GM23338 (cell line): ENCODE results near the gene FAAP100. TPM values are rescaled to one million over a fixed set of nuclear protein-coding genes. Genes with fewer than 3 reads are reported as not detected.
A peak's percentile ranks its signal among the peaks of the same experiment; 100 is the strongest.

Experiments used
- ATAC-seq: fragments of 200-7000 bp; cut with Tn5 transposase; 3 replicates; pipeline ENCODE4 v1.9.1; 2020
- DNase-seq: peaks from one replicate; pipeline ENCODE4 v3.0.0-alpha.2; 2015; ENCODE audit warnings: low spot score
- H2AFZ ChIP-seq: fragments of 200-600 bp; sonication (generic); 2 replicates; pipeline ENCODE4 v1.8.0; 2016; ENCODE audit warnings: antibody characterized with exemption, mild to moderate bottlenecking, moderate library complexity
- H3F3A ChIP-seq: fragments of 200-600 bp; sonication (generic); replicated peaks from 2 replicates; pipeline ENCODE4 v1.8.0; 2017; ENCODE audit warnings: antibody characterized with exemption, mixed run types, low read depth
- H3K27ac ChIP-seq: fragments of 200-600 bp; sonication (generic); 2 replicates; pipeline ENCODE4 v1.6.1; 2016; ENCODE audit warnings: low read depth
- H3K27me3 ChIP-seq: fragments of 200-600 bp; sonication (generic); 2 replicates; pipeline ENCODE4 v1.8.0; 2016; ENCODE audit warnings: mild to moderate bottlenecking, mixed run types, moderate library complexity; ENCODE audit not compliant: insufficient read depth
- H3K36me3 ChIP-seq: fragments of 200-600 bp; sonication (generic); 2 replicates; pipeline ENCODE4 v1.8.0; 2016; ENCODE audit warnings: mild to moderate bottlenecking; ENCODE audit not compliant: insufficient read depth
- H3K4me1 ChIP-seq: fragments of 200-600 bp; sonication (generic); 2 replicates; pipeline ENCODE4 v1.8.0; 2016; ENCODE audit warnings: mild to moderate bottlenecking, moderate library complexity; ENCODE audit not compliant: insufficient read depth
- H3K4me2 ChIP-seq: fragments of 200-600 bp; sonication (generic); 2 replicates; pipeline ENCODE4 v1.7.1; 2017; ENCODE audit warnings: mixed run types
- H3K4me3 ChIP-seq: fragments of 200-600 bp; sonication (generic); 2 replicates; pipeline ENCODE4 v1.6.1; 2016; ENCODE audit warnings: mixed run types
- H3K79me2 ChIP-seq: fragments of 200-600 bp; sonication (generic); replicated peaks from 2 replicates; pipeline ENCODE4 v1.8.0; 2017; ENCODE audit warnings: mild to moderate bottlenecking; ENCODE audit not compliant: insufficient read depth
- H3K9me2 ChIP-seq: fragments of 200-600 bp; sonication (generic); 2 replicates; pipeline ENCODE4 v1.8.0; 2017; ENCODE audit not compliant: insufficient read depth
- H4K20me1 ChIP-seq: fragments of 200-600 bp; sonication (generic); replicated peaks from 2 replicates; pipeline ENCODE4 v1.8.0; 2017; ENCODE audit warnings: mild to moderate bottlenecking; ENCODE audit not compliant: insufficient read depth
- H3K27ac Mint-ChIP-seq: 2 replicates; pipeline ENCODE4 v1.8.0; 2020; ENCODE audit warnings: inconsistent platforms, mild to moderate bottlenecking, moderate library complexity, mixed read lengths
- H3K27me3 Mint-ChIP-seq: 3 replicates; pipeline ENCODE4 v1.8.0; 2022; ENCODE audit warnings: low read depth, mild to moderate bottlenecking, moderate library complexity, mixed read lengths, inconsistent platforms; ENCODE audit not compliant: insufficient read depth, poor library complexity
- H3K36me3 Mint-ChIP-seq: 3 replicates; pipeline ENCODE4 v1.8.0; 2021; ENCODE audit warnings: low read depth, mild to moderate bottlenecking, inconsistent platforms, moderate library complexity, mixed read lengths
- H3K4me1 Mint-ChIP-seq: 3 replicates; pipeline ENCODE4 v1.8.0; 2020; ENCODE audit warnings: mild to moderate bottlenecking, inconsistent platforms, mixed read lengths
- H3K4me3 Mint-ChIP-seq: 3 replicates; pipeline ENCODE4 v1.8.0; 2021; ENCODE audit warnings: moderate library complexity, mild to moderate bottlenecking, inconsistent platforms, mixed read lengths
- H3K9me3 Mint-ChIP-seq: 3 replicates; pipeline ENCODE4 v1.8.0; 2020; ENCODE audit warnings: moderate library complexity, mild to moderate bottlenecking, inconsistent platforms, mixed read lengths
- CREB1 ChIP-seq: fragments of 250-450 bp; sonication (Bioruptor Pico); IDR thresholded peaks from 2 replicates; pipeline ENCODE4 v1.5.0; 2020; ENCODE audit warnings: low read depth, mild to moderate bottlenecking, moderate library complexity
- EZH2 ChIP-seq: fragments of 200-600 bp; sonication (generic); IDR thresholded peaks from one replicate; pipeline ENCODE4 v1.8.0; 2017; ENCODE audit warnings: antibody characterized with exemption, mild to moderate bottlenecking, low read depth; ENCODE audit not compliant: unreplicated experiment
- EZH2phosphoT487 ChIP-seq: fragments of 200-600 bp; sonication (generic); IDR thresholded peaks from one replicate; pipeline ENCODE4 v1.8.1; 2018; ENCODE audit warnings: antibody characterized with exemption; ENCODE audit not compliant: unreplicated experiment
- JUNB ChIP-seq: IDR thresholded peaks from one replicate; pipeline ENCODE4 v1.6.1; 2016; ENCODE audit warnings: antibody characterized with exemption; ENCODE audit not compliant: unreplicated experiment
- NANOG ChIP-seq: IDR thresholded peaks from 2 replicates; pipeline ENCODE4 v1.6.1; 2016; ENCODE audit warnings: antibody characterized with exemption, borderline replicate concordance
- POLR2AphosphoS5 ChIP-seq: IDR thresholded peaks from 2 replicates; pipeline ENCODE4 v1.6.1; 2016; ENCODE audit warnings: antibody characterized with exemption, low read depth
- STAT1 ChIP-seq: IDR thresholded peaks from one replicate; pipeline ENCODE4 v1.6.1; 2016; ENCODE audit warnings: antibody characterized with exemption; ENCODE audit not compliant: unreplicated experiment
- ZNF114 ChIP-seq: fragments of 250-450 bp; sonication (Bioruptor Pico); IDR thresholded peaks from 2 replicates; pipeline ENCODE4 v1.5.0; 2020; ENCODE audit warnings: mild to moderate bottlenecking, moderate library complexity
- ZNF331 ChIP-seq: fragments of 250-450 bp; sonication (Bioruptor Pico); IDR thresholded peaks from 2 replicates; pipeline ENCODE4 v1.5.0; 2020; ENCODE audit warnings: low read depth, mild to moderate bottlenecking, moderate library complexity
- polyA plus RNA-seq: library from polyadenylated mRNA; unstranded; fragments of >200 nt; fragmentation: Nextera tagmentation; extraction: Ambion mirVana; gene quantifications from 2 replicates; pipeline ENCODE4 v1.2.1, GENCODE V29; 2016
- total RNA-seq: library from RNA; depleted of rRNA; stranded (reverse); fragments of >200 nt; shearing (Covaris generic); gene quantifications from 2 replicates; pipeline ENCODE4 v1.2.3, GENCODE V29; 2014
- TF ChIP-seq, protein P1 (sequence below): IDR thresholded peaks from one replicate; pipeline ENCODE4 v1.6.1; 2018; ENCODE audit warnings: antibody characterized with exemption; ENCODE audit not compliant: unreplicated experiment
- TF ChIP-seq, protein P2 (sequence below), 2 experiments: fragments of 200-600 bp in 1 of 2; sonication (generic) in 1 of 2; conservative IDR thresholded peaks; 2 replicates each; pipeline versions ENCODE4 v1.5.1 to v1.6.1; 2016 to 2017; ENCODE audit warnings: antibody characterized with exemption in 2 of 2, low read depth in 2 of 2, mild to moderate bottlenecking in 2 of 2, moderate library complexity in 1 of 2
- TF ChIP-seq, protein P3 (sequence below): IDR thresholded peaks from 2 replicates; pipeline ENCODE4 v1.6.1; 2016; ENCODE audit warnings: antibody characterized with exemption

Gene FAAP100
- total and polyA plus RNA-seq, 2 experiments from 2014 or later = 16.0 to 50.5 TPM

DNA sequence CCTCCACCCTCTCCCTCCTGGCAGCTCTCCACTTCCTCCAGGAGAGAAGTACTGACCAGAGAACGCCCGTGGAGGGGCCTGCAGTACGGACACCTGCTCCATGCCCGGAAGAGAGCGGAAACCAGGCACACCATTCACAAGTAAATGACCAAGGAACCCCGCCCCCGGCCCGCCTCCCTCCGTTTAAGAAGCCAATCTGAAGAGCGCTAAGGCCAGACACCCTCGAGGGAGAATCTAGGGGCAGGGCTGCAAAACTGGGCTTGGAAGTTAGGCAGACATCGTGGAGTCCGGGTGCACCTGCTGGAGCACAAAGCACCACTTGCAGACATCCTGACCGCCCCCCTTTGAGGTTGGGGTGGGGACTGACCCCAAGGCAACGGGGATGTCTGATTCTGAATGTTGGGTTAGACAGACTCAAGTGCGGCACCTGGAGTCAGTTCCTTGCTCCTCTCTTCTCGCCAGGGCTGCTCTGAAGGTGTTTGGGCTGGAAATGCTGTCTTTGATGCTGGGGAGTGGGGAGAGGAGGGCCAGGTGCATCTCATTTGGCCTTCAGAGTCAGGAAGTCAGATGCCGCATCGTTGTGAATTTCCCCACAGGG lies 964 bp upstream of the FAAP100 start:
- ATAC-seq (peak; percentile 76), DNase-seq (peak; percentile 98)
- Histone ChIP-seq H3K36me3 (no peaks in the 10 kb centered on the region; the same call in 1 of the 2 replicates), H4K20me1 (no peaks in the 10 kb centered on the region; the same call in 1 of the 2 replicates), H3K4me2 (peak overlapping the region; percentile 97), H3K27ac (peak overlapping the region; percentile 89), H2AFZ (peak overlapping the region; percentile 83; the same call in 1 of the 2 replicates), H3F3A (peaks cover 15% of the 10 kb centered on the region), H3K79me2 (peaks cover 23% of the 10 kb centered on the region), H3K27me3 (no peaks in the 10 kb centered on the region), H3K4me1 (peaks cover 8% of the 10 kb centered on the region; the same call in 1 of the 2 replicates), H3K4me3 (peak overlapping the region; percentile 99), H3K9me2 (no peaks in the 10 kb centered on the region)
- no peaks in the 10 kb centered on the region for H3K9me3 Mint-ChIP-seq
- H3K27ac Mint-ChIP-seq = peak overlapping the region; percentile 94
- H3K4me3 Mint-ChIP-seq = peak overlapping the region; percentile 89
- H3K36me3 Mint-ChIP-seq = peaks cover 41% of the 10 kb centered on the region
- TF ChIP-seq POLR2AphosphoS5 = peak; percentile 75
- TF ChIP-seq, protein P1, sequence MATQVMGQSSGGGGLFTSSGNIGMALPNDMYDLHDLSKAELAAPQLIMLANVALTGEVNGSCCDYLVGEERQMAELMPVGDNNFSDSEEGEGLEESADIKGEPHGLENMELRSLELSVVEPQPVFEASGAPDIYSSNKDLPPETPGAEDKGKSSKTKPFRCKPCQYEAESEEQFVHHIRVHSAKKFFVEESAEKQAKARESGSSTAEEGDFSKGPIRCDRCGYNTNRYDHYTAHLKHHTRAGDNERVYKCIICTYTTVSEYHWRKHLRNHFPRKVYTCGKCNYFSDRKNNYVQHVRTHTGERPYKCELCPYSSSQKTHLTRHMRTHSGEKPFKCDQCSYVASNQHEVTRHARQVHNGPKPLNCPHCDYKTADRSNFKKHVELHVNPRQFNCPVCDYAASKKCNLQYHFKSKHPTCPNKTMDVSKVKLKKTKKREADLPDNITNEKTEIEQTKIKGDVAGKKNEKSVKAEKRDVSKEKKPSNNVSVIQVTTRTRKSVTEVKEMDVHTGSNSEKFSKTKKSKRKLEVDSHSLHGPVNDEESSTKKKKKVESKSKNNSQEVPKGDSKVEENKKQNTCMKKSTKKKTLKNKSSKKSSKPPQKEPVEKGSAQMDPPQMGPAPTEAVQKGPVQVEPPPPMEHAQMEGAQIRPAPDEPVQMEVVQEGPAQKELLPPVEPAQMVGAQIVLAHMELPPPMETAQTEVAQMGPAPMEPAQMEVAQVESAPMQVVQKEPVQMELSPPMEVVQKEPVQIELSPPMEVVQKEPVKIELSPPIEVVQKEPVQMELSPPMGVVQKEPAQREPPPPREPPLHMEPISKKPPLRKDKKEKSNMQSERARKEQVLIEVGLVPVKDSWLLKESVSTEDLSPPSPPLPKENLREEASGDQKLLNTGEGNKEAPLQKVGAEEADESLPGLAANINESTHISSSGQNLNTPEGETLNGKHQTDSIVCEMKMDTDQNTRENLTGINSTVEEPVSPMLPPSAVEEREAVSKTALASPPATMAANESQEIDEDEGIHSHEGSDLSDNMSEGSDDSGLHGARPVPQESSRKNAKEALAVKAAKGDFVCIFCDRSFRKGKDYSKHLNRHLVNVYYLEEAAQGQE = no peak
- peaks cover 20% of the 10 kb centered on the region for H3K27me3 Mint-ChIP-seq
- H3K4me1 Mint-ChIP-seq = peaks cover 22% of the 10 kb centered on the region

DNA sequence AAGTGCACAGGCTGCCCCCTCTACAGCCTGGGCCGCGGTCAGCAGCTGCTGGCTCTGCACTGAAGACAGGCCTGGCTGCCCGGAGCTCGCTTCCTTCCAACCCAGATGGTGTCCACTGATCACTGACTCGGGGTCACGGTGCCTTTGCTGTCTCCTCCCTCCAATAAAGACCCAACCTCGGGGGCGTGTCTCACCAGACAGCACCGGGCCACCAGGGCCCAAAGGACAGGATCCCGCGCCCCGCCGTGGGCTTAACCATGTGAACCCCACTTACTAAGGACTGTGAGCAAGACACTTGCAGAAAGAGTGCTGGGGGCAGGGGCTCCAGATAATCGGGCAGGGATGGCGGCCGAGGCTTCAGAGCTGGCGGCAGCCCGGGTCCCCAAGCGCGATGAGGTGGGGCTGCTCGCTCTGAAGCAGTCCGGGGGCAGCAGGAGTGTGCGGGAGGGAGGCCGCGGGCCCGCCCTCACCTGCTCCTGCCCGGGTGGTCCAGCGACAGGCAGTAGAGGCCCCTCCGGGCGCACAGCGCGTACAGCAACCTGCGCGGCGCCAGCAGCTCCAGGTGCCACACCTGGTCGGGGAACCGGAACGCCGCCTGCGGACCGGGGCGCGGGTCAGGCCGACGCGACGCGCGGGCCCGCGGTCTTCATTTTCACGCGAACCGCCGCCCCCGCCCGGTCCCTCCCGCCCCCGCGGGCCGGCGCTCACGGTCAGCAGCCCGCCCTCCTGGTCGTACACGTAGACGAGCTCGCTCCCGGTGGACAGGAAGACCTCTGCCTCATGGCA lies 502 bp downstream of the FAAP100 start:
- no peak overlapping the region for H3K27ac ChIP-seq
- H3K4me2 ChIP-seq = peak overlapping the region; percentile 97
- peaks cover 15% of the 10 kb centered on the region for H3K27me3 Mint-ChIP-seq
- no peaks in the 10 kb centered on the region; the same call in 1 of the 2 replicates for H3K36me3 ChIP-seq
- peak overlapping the region; percentile 99 for H3K4me3 ChIP-seq
- ATAC-seq (peak; percentile 15), DNase-seq (peak; percentile 40)
- no peaks in the 10 kb centered on the region for H3K9me3 Mint-ChIP-seq
- peak overlapping the region; percentile 75; the same call in 1 of the 2 replicates for H3K27ac Mint-ChIP-seq
- H3K9me2 ChIP-seq = no peaks in the 10 kb centered on the region
- peak overlapping the region; percentile 80 for H2AFZ ChIP-seq
- peak overlapping the region; percentile 90 for H3K4me3 Mint-ChIP-seq
- H3F3A ChIP-seq = peaks cover 15% of the 10 kb centered on the region
- H3K4me1 ChIP-seq = peaks cover 8% of the 10 kb centered on the region; the same call in 1 of the 2 replicates
- H3K79me2 ChIP-seq = peaks cover 23% of the 10 kb centered on the region
- H3K4me1 Mint-ChIP-seq = peaks cover 20% of the 10 kb centered on the region
- no peaks in the 10 kb centered on the region; the same call in 1 of the 2 replicates for H4K20me1 ChIP-seq
- no peaks in the 10 kb centered on the region for H3K27me3 ChIP-seq
- peaks cover 32% of the 10 kb centered on the region for H3K36me3 Mint-ChIP-seq
- no peak for TF ChIP-seq STAT1
- TF ChIP-seq EZH2 = no peak
- TF ChIP-seq ZNF331 (CRISPR knock-in tag) = no peak
- TF ChIP-seq, protein P2, sequence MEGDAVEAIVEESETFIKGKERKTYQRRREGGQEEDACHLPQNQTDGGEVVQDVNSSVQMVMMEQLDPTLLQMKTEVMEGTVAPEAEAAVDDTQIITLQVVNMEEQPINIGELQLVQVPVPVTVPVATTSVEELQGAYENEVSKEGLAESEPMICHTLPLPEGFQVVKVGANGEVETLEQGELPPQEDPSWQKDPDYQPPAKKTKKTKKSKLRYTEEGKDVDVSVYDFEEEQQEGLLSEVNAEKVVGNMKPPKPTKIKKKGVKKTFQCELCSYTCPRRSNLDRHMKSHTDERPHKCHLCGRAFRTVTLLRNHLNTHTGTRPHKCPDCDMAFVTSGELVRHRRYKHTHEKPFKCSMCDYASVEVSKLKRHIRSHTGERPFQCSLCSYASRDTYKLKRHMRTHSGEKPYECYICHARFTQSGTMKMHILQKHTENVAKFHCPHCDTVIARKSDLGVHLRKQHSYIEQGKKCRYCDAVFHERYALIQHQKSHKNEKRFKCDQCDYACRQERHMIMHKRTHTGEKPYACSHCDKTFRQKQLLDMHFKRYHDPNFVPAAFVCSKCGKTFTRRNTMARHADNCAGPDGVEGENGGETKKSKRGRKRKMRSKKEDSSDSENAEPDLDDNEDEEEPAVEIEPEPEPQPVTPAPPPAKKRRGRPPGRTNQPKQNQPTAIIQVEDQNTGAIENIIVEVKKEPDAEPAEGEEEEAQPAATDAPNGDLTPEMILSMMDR (conservative IDR thresholded peaks at IDR 0.05; ENCODE audit: low read depth in 2 of 2) = no peak
- TF ChIP-seq NANOG = no peak
- TF ChIP-seq JUNB = no peak
- TF ChIP-seq, protein P3, sequence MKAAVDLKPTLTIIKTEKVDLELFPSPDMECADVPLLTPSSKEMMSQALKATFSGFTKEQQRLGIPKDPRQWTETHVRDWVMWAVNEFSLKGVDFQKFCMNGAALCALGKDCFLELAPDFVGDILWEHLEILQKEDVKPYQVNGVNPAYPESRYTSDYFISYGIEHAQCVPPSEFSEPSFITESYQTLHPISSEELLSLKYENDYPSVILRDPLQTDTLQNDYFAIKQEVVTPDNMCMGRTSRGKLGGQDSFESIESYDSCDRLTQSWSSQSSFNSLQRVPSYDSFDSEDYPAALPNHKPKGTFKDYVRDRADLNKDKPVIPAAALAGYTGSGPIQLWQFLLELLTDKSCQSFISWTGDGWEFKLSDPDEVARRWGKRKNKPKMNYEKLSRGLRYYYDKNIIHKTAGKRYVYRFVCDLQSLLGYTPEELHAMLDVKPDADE = no peak
- no peak for TF ChIP-seq ZNF114
- no peak for TF ChIP-seq EZH2phosphoT487
- TF ChIP-seq, protein P1 = no peak
- TF ChIP-seq CREB1 (CRISPR knock-in tag) = no peak
- TF ChIP-seq POLR2AphosphoS5 = no peak
